ENCODE measurements around the gene NPFF. TPM values are rescaled to one million over a fixed set of nuclear protein-coding genes. Genes with fewer than 3 reads are reported as not detected.

NPFF gene
- total RNA-seq, 2 donors from 2014 or later, result 1.3 TPM; not detected in 1

Other genes with a start within 250 kb of the NPFF start
- 10 to 100 TPM; 71.9 to 75.5 TPM for gene ESPL1, start 239.2 kb downstream of the NPFF start, total RNA-seq
- gene PFDN5, start 211.9 kb downstream of the NPFF start, total RNA-seq, result 100 to 1,000 TPM; 301 to 318 TPM
- gene MYG1, start 207.8 kb downstream of the NPFF start, total RNA-seq, result 10 to 100 TPM; 83.5 to 89.9 TPM
- gene AAAS, start 185.9 kb downstream of the NPFF start, total RNA-seq, result 100 to 1,000 TPM in 1 of 2 donors, 10 to 100 TPM in 1; 99.0 to 118 TPM
- gene SP7, start 171.1 kb downstream of the NPFF start, total RNA-seq, result not detected
- gene SP1, start 127.3 kb downstream of the NPFF start, total RNA-seq, result 100 to 1,000 TPM; 110 to 121 TPM
- gene AMHR2, start 83.6 kb downstream of the NPFF start, total RNA-seq, result not detected
- 100 to 1,000 TPM; 109 to 145 TPM for gene PRR13, start 65.8 kb downstream of the NPFF start, total RNA-seq
- gene PCBP2, start 55.4 kb downstream of the NPFF start, total RNA-seq, result 1,000 to 10,000 TPM; 1,155 to 1,265 TPM
- gene MAP3K12, start 8.0 kb downstream of the NPFF start, total RNA-seq, result 10 to 100 TPM; 18.8 to 23.7 TPM
- 10 to 100 TPM; 37.7 to 40.7 TPM for gene TARBP2, start 6.2 kb downstream of the NPFF start, total RNA-seq
- 10 to 100 TPM; 27.4 to 28.1 TPM for gene ATF7, start 118.9 kb upstream of the NPFF start, total RNA-seq
- gene ATP5MC2, start 168.6 kb upstream of the NPFF start, total RNA-seq, result 100 to 1,000 TPM; 349 to 440 TPM
- gene CALCOCO1, start 220.0 kb upstream of the NPFF start, total RNA-seq, result 10 to 100 TPM; 60.1 to 71.3 TPM
- not detected for gene CISTR, start 244.5 kb upstream of the NPFF start, total RNA-seq

Measured in activated T-cell treated with anti-CD3 and anti-CD28 coated beads, Interleukin-2, amount 50 U/mL, for 72 hours (primary cell).